IMR-90 (cell line): Measurements from ENCODE around the gene RNF182. TPM values are rescaled to one million over a fixed set of nuclear protein-coding genes. Genes with fewer than 3 reads are reported as not detected.
A peak's percentile ranks its signal among the peaks of the same experiment; 100 is the strongest.

Experiments used
- ATAC-seq: fragments of 200-7000 bp; cut with Tn5 transposase; 2 replicates; pipeline ENCODE4 v1.9.1; 2020; ENCODE audit warnings: low read depth, mild to moderate bottlenecking, moderate library complexity
- BruUV-seq: library from RNA; stranded (reverse); fragments of 400-500 nt; replicated peaks from 2 replicates; lab custom pipeline; 2021; lab: Mats Ljungman, UMichigan
- CTCF ChIA-PET: fragments of 300-600 bp; formaldehyde crosslinking; extraction: SDS; loops from one replicate; lab custom pipeline; 2021; ENCODE audit warnings: antibody characterized with exemption; lab: Yijun Ruan, JAX
- POLR2A ChIA-PET: fragments of 300-600 bp; sonication (Branson Sonifier 250); formaldehyde crosslinking; loops from one replicate; lab custom pipeline; 2022; ENCODE audit warnings: antibody characterized with exemption; ENCODE audit not compliant: unreplicated experiment; lab: Charles Lee
- DNase-seq: peaks from one replicate; pipeline ENCODE4 v3.0.0; 2013
- H2AFZ ChIP-seq: replicated peaks from 2 replicates; pipeline ENCODE3; 2013; ENCODE audit warnings: low read length, mild to moderate bottlenecking; ENCODE audit not compliant: poor library complexity
- H2AK5ac ChIP-seq: 2 replicates; pipeline ENCODE4 v1.6.1; 2013; ENCODE audit warnings: low read depth, low read length, inconsistent platforms
- H2AK9ac ChIP-seq: replicated peaks from 2 replicates; pipeline ENCODE3; 2013; ENCODE audit warnings: mild to moderate bottlenecking, low read depth, low read length, moderate library complexity; ENCODE audit not compliant: poor library complexity
- H2BK120ac ChIP-seq: 2 replicates; pipeline ENCODE4 v1.6.1; 2013; ENCODE audit warnings: low read depth, low read length, inconsistent platforms
- H2BK15ac ChIP-seq: 3 replicates; pipeline ENCODE4 v1.6.1; 2013; ENCODE audit warnings: low read depth, low read length, inconsistent platforms
- H2BK20ac ChIP-seq: 2 replicates; pipeline ENCODE4 v1.6.1; 2013; ENCODE audit warnings: low read depth, mild to moderate bottlenecking, inconsistent platforms, low read length, moderate library complexity
- H2BK5ac ChIP-seq: 2 replicates; pipeline ENCODE4 v1.6.1; 2013; ENCODE audit warnings: mild to moderate bottlenecking, low read depth, low read length, inconsistent platforms; ENCODE audit not compliant: poor library complexity, severe bottlenecking
- H3K14ac ChIP-seq: replicated peaks from 2 replicates; pipeline ENCODE4 v1.6.1; 2013; ENCODE audit warnings: low read depth, low read length, inconsistent platforms
- H3K18ac ChIP-seq: 2 replicates; pipeline ENCODE4 v1.6.1; 2013; ENCODE audit warnings: low read depth, low read length, control low read depth
- H3K23ac ChIP-seq: 2 replicates; pipeline ENCODE4 v1.6.1; 2013; ENCODE audit warnings: low read depth, low read length, inconsistent platforms
- H3K27ac ChIP-seq: 2 replicates; pipeline ENCODE4 v1.5.1; 2013; ENCODE audit warnings: mild to moderate bottlenecking, control low read depth, low read length; ENCODE audit not compliant: insufficient read depth
- H3K27me3 ChIP-seq: 2 replicates; pipeline ENCODE4 v1.6.1; 2013; ENCODE audit warnings: low read length; ENCODE audit not compliant: control insufficient read depth, insufficient read depth
- H3K36me3 ChIP-seq: 2 replicates; pipeline ENCODE4 v1.6.1; 2013; ENCODE audit warnings: low read length, mixed read lengths; ENCODE audit not compliant: control insufficient read depth, insufficient read depth
- H3K4ac ChIP-seq: 2 replicates; pipeline ENCODE4 v1.6.1; 2013; ENCODE audit warnings: low read depth, low read length, inconsistent platforms
- H3K4me1 ChIP-seq: 2 replicates; pipeline ENCODE4 v1.6.1; 2013; ENCODE audit warnings: low read length, mixed read lengths; ENCODE audit not compliant: control insufficient read depth, insufficient read depth
- H3K4me2 ChIP-seq: 2 replicates; pipeline ENCODE4 v1.6.1; 2013; ENCODE audit warnings: low read depth, mild to moderate bottlenecking, control low read depth, low read length, moderate library complexity
- H3K4me3 ChIP-seq: 2 replicates; pipeline ENCODE4 v1.5.1; 2013; ENCODE audit warnings: low read depth, mild to moderate bottlenecking, control low read depth, low read length, moderate library complexity; ENCODE audit not compliant: insufficient read depth
- H3K56ac ChIP-seq: 2 replicates; pipeline ENCODE4 v1.6.1; 2013; ENCODE audit warnings: low read length, inconsistent platforms; ENCODE audit not compliant: insufficient read depth; ENCODE audit errors: extremely low read depth
- H3K79me1 ChIP-seq, 2 experiments: 2 replicates each; pipeline ENCODE4 v1.6.1; 2013; ENCODE audit warnings: low read length in 2 of 2, inconsistent platforms in 1 of 2, low read depth in 1 of 2
- H3K9ac ChIP-seq: 2 replicates; pipeline ENCODE4 v1.6.1; 2013; ENCODE audit warnings: low read depth, low read length, control low read depth
- H3K9me1 ChIP-seq: 2 replicates; pipeline ENCODE4 v1.6.1; 2013; ENCODE audit warnings: low read length, inconsistent platforms; ENCODE audit not compliant: insufficient read depth
- H3K9me3 ChIP-seq: 2 replicates; pipeline ENCODE4 v1.6.1; 2013; ENCODE audit warnings: low read length; ENCODE audit not compliant: control insufficient read depth, insufficient read depth
- H4K20me1 ChIP-seq: 2 replicates; pipeline ENCODE4 v1.6.1; 2013; ENCODE audit warnings: low read length, inconsistent platforms; ENCODE audit not compliant: insufficient read depth
- H4K5ac ChIP-seq: 2 replicates; pipeline ENCODE4 v1.6.1; 2013; ENCODE audit warnings: mild to moderate bottlenecking, low read depth, low read length, control low read depth
- H4K8ac ChIP-seq, 2 experiments: 2 replicates each; pipeline ENCODE4 v1.6.1; 2013; ENCODE audit warnings: low read depth in 2 of 2, low read length in 2 of 2, control low read depth in 1 of 2, inconsistent platforms in 1 of 2
- H4K91ac ChIP-seq: 2 replicates; pipeline ENCODE4 v1.6.1; 2013; ENCODE audit warnings: low read depth, low read length, inconsistent platforms; ENCODE audit not compliant: insufficient read depth
- BHLHE40 ChIP-seq: fragments of 150-350 bp; IDR thresholded peaks from 2 replicates; pipeline ENCODE4 v1.6.1; 2016; ENCODE audit warnings: mild to moderate bottlenecking, low read depth, low read length
- CEBPB ChIP-seq: IDR thresholded peaks from 2 replicates; pipeline ENCODE4 v1.6.1; 2012; ENCODE audit warnings: low read depth, low read length, improper control_type of control experiment
- CHD1 ChIP-seq: IDR thresholded peaks from 2 replicates; pipeline ENCODE4 v1.6.1; 2012; ENCODE audit warnings: low read depth, low read length, improper control_type of control experiment
- FOS ChIP-seq: fragments of 150-350 bp; IDR thresholded peaks from 2 replicates; pipeline ENCODE4 v1.6.1; 2016; ENCODE audit warnings: low read depth, low read length
- MAFK ChIP-seq: IDR thresholded peaks from 2 replicates; pipeline ENCODE4 v1.6.1; 2012; ENCODE audit warnings: low read depth, low read length, improper control_type of control experiment
- MAZ ChIP-seq: IDR thresholded peaks from 2 replicates; pipeline ENCODE4 v1.6.1; 2012; ENCODE audit warnings: low read depth, mild to moderate bottlenecking, low read length, improper control_type of control experiment, moderate library complexity, borderline replicate concordance
- MXI1 ChIP-seq: IDR thresholded peaks from 2 replicates; pipeline ENCODE4 v1.6.1; 2012; ENCODE audit warnings: low read depth, mild to moderate bottlenecking, low read length, moderate library complexity, borderline replicate concordance
- NFE2L2 ChIP-seq: fragments of 150-350 bp; IDR thresholded peaks from 2 replicates; pipeline ENCODE4 v1.6.1; 2016; ENCODE audit warnings: low read depth, mild to moderate bottlenecking, low read length
- POLR2A ChIP-seq: IDR thresholded peaks from 2 replicates; pipeline ENCODE4 v1.6.1; 2012; ENCODE audit warnings: mild to moderate bottlenecking, low read depth, low read length
- RAD21 ChIP-seq: IDR thresholded peaks from 2 replicates; pipeline ENCODE4 v1.6.1; 2012; ENCODE audit warnings: low read length, improper control_type of control experiment
- RCOR1 ChIP-seq: IDR thresholded peaks from 2 replicates; pipeline ENCODE4 v1.6.1; 2012; ENCODE audit warnings: mild to moderate bottlenecking, low read length, improper control_type of control experiment; ENCODE audit not compliant: insufficient replicate concordance
- RFX5 ChIP-seq: IDR thresholded peaks from 2 replicates; pipeline ENCODE4 v1.8.0; 2012; ENCODE audit warnings: low read depth, mild to moderate bottlenecking, low read length, moderate library complexity
- SMC3 ChIP-seq: fragments of 150-350 bp; IDR thresholded peaks from 2 replicates; pipeline ENCODE4 v1.6.1; 2016; ENCODE audit warnings: low read depth, mild to moderate bottlenecking, antibody characterized with exemption, low read length, moderate library complexity
- WGBS, 2 experiments: methylation state at CpG; one replicate each; pipeline versions ENCODE4 v1.1.5 to v1.1.7; 2013; ENCODE audit warnings: missing lambda C conversion rate in 2 of 2; ENCODE audit not compliant: insufficient read length in 1 of 2; ENCODE audit errors: extremely low coverage in 2 of 2; 5-methylcytosine and 5-hydroxymethylcytosine counted together
- dilution Hi-C: fragments of 300-500 bp; cut with HindIII; formaldehyde crosslinking; loops from one replicate; pipeline ENCODE4 v1.14.3; 2018; ENCODE audit warnings: low sequenced_read_pairs; ENCODE audit not compliant: unreplicated experiment
- in situ Hi-C: fragments of 300-500 bp; cut with MboI; formaldehyde crosslinking; loops from 3 replicates; pipeline ENCODE4 v1.14.3; 2019; ENCODE audit warnings: low sequenced_read_pairs, inconsistent platforms, mixed read lengths
- intact Hi-C: fragments of 100-400 bp; cut with micrococcal nuclease; formaldehyde crosslinking; loops from 2 replicates; pipeline ENCODE4 v1.10.0; 2022
- polyA plus RNA-seq, 3 experiments: library from polyadenylated mRNA; depleted of rRNA; stranded (reverse); fragments of >200 nt; gene quantifications; 2 replicates each; pipeline ENCODE4 v1.2.3, GENCODE V29; 2012; ENCODE audit warnings: low replicate concordance in 1 of 3
- total RNA-seq: library from RNA; depleted of rRNA; stranded (reverse); fragments of >200 nt; gene quantifications from 2 replicates; pipeline ENCODE4 v1.2.3, GENCODE V29; 2012
- TF ChIP-seq, protein P1 (sequence below): conservative IDR thresholded peaks from 2 replicates; pipeline ENCODE4 v1.5.1; 2012; ENCODE audit warnings: mild to moderate bottlenecking, low read depth, low read length, improper control_type of control experiment
- TF ChIP-seq, protein P2 (sequence below): fragments of 150-350 bp; IDR thresholded peaks from 2 replicates; pipeline ENCODE4 v1.6.1; 2016; ENCODE audit warnings: low read depth, mild to moderate bottlenecking, low read length, moderate library complexity, borderline replicate concordance
- TF ChIP-seq, protein P3 (sequence below): fragments of 150-350 bp; IDR thresholded peaks from 2 replicates; pipeline ENCODE4 v1.6.1; 2017; ENCODE audit warnings: mild to moderate bottlenecking, antibody characterized with exemption, low read length, low read depth

RNF182 gene
- total and polyA plus RNA-seq, 2 of the 4 experiments (the other 2 are of a cell fraction) = 4.1 to 9.1 TPM

DNA sequence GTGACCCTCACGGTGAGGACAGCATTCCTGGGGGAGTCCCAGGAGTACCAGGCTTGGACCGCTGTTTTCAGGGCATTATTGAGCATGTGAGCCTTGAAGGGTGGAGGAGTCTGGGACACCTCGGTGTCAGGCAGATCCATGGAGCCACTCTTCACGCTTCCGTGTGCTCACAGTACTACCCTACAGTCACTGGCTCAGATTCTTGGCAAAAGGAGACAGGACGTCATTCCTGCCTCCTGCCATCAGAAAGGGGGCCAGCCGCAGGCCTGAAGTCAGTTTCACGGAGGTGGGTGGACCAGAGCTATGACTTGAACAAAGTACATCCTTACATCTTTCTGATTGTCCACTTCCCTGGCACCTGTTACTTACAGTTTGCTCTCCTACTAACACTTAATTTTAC, 103.9 kb downstream of the RNF182 start:
- ATAC-seq (no peak), DNase-seq (no peak)
- Histone ChIP-seq H3K14ac (no peak overlapping the region), H2BK120ac (no peak overlapping the region), H3K9me3 (no peaks in the 10 kb centered on the region), H2BK15ac (no peak overlapping the region; the same call in 2 of the 3 replicates), H3K23ac (no peak overlapping the region), H4K5ac (no peak overlapping the region), H2AK5ac (0 out of 2 replicates have a peak overlapping the region, but pooled peaks have one; percentile 64), H3K4me1 (peaks cover 7% of the 10 kb centered on the region), H3K9me1 (peaks cover 14% of the 10 kb centered on the region), H3K79me1 (no peaks in the 10 kb centered on the region), H2AK9ac (no peak overlapping the region), H3K36me3 (no peaks in the 10 kb centered on the region), H3K4me3 (no peak overlapping the region), H4K20me1 (no peaks in the 10 kb centered on the region), H4K91ac (no peak overlapping the region), H3K27me3 (no peaks in the 10 kb centered on the region), H2BK5ac (no peak overlapping the region), H3K9ac (no peak overlapping the region), H4K8ac (no peak overlapping the region), H2AFZ (no peak overlapping the region), H3K4me2 (no peak overlapping the region), H2BK20ac (no peak overlapping the region), H3K18ac (no peak overlapping the region), H3K56ac (no peak overlapping the region), H3K27ac (no peak overlapping the region), H3K4ac (no peak overlapping the region)
- intact Hi-C loops (no loop called here), dilution Hi-C loops (no loop called here), in situ Hi-C loops (no loop called here)
- WGBS, 2 experiments = 90% methylated on average over 2 of the region's 8 CpGs; no CpG with 5 or more reads in 1 of the 2 experiments
- TF ChIP-seq, protein P1, sequence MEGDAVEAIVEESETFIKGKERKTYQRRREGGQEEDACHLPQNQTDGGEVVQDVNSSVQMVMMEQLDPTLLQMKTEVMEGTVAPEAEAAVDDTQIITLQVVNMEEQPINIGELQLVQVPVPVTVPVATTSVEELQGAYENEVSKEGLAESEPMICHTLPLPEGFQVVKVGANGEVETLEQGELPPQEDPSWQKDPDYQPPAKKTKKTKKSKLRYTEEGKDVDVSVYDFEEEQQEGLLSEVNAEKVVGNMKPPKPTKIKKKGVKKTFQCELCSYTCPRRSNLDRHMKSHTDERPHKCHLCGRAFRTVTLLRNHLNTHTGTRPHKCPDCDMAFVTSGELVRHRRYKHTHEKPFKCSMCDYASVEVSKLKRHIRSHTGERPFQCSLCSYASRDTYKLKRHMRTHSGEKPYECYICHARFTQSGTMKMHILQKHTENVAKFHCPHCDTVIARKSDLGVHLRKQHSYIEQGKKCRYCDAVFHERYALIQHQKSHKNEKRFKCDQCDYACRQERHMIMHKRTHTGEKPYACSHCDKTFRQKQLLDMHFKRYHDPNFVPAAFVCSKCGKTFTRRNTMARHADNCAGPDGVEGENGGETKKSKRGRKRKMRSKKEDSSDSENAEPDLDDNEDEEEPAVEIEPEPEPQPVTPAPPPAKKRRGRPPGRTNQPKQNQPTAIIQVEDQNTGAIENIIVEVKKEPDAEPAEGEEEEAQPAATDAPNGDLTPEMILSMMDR = no peak
- TF ChIP-seq, protein P2, sequence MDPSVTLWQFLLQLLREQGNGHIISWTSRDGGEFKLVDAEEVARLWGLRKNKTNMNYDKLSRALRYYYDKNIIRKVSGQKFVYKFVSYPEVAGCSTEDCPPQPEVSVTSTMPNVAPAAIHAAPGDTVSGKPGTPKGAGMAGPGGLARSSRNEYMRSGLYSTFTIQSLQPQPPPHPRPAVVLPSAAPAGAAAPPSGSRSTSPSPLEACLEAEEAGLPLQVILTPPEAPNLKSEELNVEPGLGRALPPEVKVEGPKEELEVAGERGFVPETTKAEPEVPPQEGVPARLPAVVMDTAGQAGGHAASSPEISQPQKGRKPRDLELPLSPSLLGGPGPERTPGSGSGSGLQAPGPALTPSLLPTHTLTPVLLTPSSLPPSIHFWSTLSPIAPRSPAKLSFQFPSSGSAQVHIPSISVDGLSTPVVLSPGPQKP = no peak
- no peak for TF ChIP-seq MXI1
- no peak for TF ChIP-seq CEBPB
- no peak for TF ChIP-seq RFX5
- TF ChIP-seq, protein P3, sequence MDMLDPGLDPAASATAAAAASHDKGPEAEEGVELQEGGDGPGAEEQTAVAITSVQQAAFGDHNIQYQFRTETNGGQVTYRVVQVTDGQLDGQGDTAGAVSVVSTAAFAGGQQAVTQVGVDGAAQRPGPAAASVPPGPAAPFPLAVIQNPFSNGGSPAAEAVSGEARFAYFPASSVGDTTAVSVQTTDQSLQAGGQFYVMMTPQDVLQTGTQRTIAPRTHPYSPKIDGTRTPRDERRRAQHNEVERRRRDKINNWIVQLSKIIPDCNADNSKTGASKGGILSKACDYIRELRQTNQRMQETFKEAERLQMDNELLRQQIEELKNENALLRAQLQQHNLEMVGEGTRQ = no peak
- no peak for TF ChIP-seq MAFK
- TF ChIP-seq MAZ = no peak
- TF ChIP-seq FOS = no peak
- no peak for TF ChIP-seq CHD1
- no peak for TF ChIP-seq POLR2A
- TF ChIP-seq NFE2L2 = no peak
- TF ChIP-seq SMC3 = no peak
- TF ChIP-seq RCOR1 = no peak
- TF ChIP-seq RAD21 = no peak
- TF ChIP-seq BHLHE40 = no peak
- POLR2A ChIA-PET = no interaction called here
- CTCF ChIA-PET = no interaction called here
- BruUV-seq = no TSS peak
